HepG2 (cell line): ENCODE results near the gene CAMSAP1. TPM values are rescaled to one million over a fixed set of nuclear protein-coding genes. Genes with fewer than 3 reads are reported as not detected.

ENCODE experiments used
- ATAC-seq: fragments of 200-7000 bp; cut with Tn5 transposase; 3 replicates; pipeline ENCODE4 v1.9.1; 2020; ENCODE audit warnings: mild to moderate bottlenecking, moderate library complexity
- BruUV-seq: library from RNA; stranded (reverse); fragments of 400-500 nt; replicated peaks from 2 replicates; lab custom pipeline; 2021; lab: Mats Ljungman, UMichigan
- CTCF ChIA-PET: fragments of 300-600 bp; formaldehyde crosslinking; extraction: SDS; loops from one replicate; lab custom pipeline; 2021; ENCODE audit warnings: low total read pairs, inconsistent platforms, low intra/inter-chr PET ratio; lab: Yijun Ruan, JAX
- POLR2A ChIA-PET: fragments of 350-600 bp; sonication (Branson Sonifier 250); formaldehyde crosslinking; loops from one replicate; lab custom pipeline; 2020; ENCODE audit warnings: antibody characterized with exemption, inconsistent platforms; lab: Yijun Ruan, JAX
- DNase-seq: peaks from one replicate; pipeline ENCODE4 v3.0.0-alpha.2; 2015; ENCODE audit warnings: low spot score
- FAIRE-seq: peaks from 3 replicates; lab custom pipeline; 2011; peaks lifted over from hg19 to GRCh38; lab: Jason Lieb, UNC
- H2AFZ ChIP-seq: one replicate; pipeline ENCODE4 v1.6.1; 2011; ENCODE audit warnings: low read length, inconsistent platforms
- H3K27ac ChIP-seq: fragments of 300-600 bp; 3 replicates; pipeline ENCODE4 v1.8.0; 2011; ENCODE audit warnings: mixed run types, mild to moderate bottlenecking, mixed read lengths, low read length, inconsistent platforms; ENCODE audit not compliant: insufficient read depth; ENCODE audit errors: extremely low read length
- H3K27me3 ChIP-seq, 2 experiments: fragments of 200-600 bp in 1 of 2; 2 replicates in 1 of 2; 3 replicates in 1 of 2; pipeline versions ENCODE4 v1.6.0 to v1.8.0; 2011; ENCODE audit warnings: low read length in 2 of 2, mild to moderate bottlenecking in 2 of 2, moderate library complexity in 2 of 2, inconsistent platforms in 1 of 2; ENCODE audit not compliant: insufficient read depth in 2 of 2, control insufficient read depth in 1 of 2
- H3K36me3 ChIP-seq, 2 experiments: fragments of 200-600 bp in 1 of 2; replicated peaks in 1 of 2; 2 replicates in 1 of 2; 3 replicates in 1 of 2; pipeline versions ENCODE4 v1.5.1 to v1.8.0; 2011; ENCODE audit warnings: low read length in 2 of 2, inconsistent platforms in 1 of 2; ENCODE audit not compliant: insufficient read depth in 2 of 2, control insufficient read depth in 1 of 2
- H3K4me1 ChIP-seq: 2 replicates; pipeline ENCODE4 v1.5.1; 2012; ENCODE audit warnings: low read length, inconsistent platforms; ENCODE audit not compliant: insufficient read depth
- H3K4me2 ChIP-seq: 2 replicates; pipeline ENCODE4 v1.6.0; 2011; ENCODE audit warnings: low read depth, low read length, inconsistent platforms
- H3K4me3 ChIP-seq, 3 experiments: fragments of 200-600 bp in 1 of 3; sonication (generic), shearing (Covaris generic) in 1 of 3; replicated peaks in 1 of 3; 2 replicates each; pipeline ENCODE4 v1.5.1; 2011 to 2016; ENCODE audit warnings: low read length in 3 of 3, inconsistent platforms in 2 of 3, low read depth in 2 of 3, mild to moderate bottlenecking in 2 of 3, control low read depth in 1 of 3, mixed read lengths in 1 of 3; ENCODE audit not compliant: insufficient read depth in 1 of 3
- H3K79me2 ChIP-seq: one replicate; pipeline ENCODE4 v1.6.1; 2011; ENCODE audit warnings: low read length, inconsistent platforms; ENCODE audit not compliant: insufficient read depth
- H3K9ac ChIP-seq: 2 replicates; pipeline ENCODE4 v1.6.0; 2011; ENCODE audit warnings: mild to moderate bottlenecking, low read depth, low read length, inconsistent platforms; ENCODE audit not compliant: insufficient read depth
- H3K9me3 ChIP-seq: 2 replicates; pipeline ENCODE4 v1.5.1; 2012; ENCODE audit warnings: mild to moderate bottlenecking, low read length
- H4K20me1 ChIP-seq: 2 replicates; pipeline ENCODE4 v1.6.0; 2011; ENCODE audit warnings: inconsistent platforms, mild to moderate bottlenecking, low read length, moderate library complexity; ENCODE audit not compliant: insufficient read depth
- MLLT10 ChIP-seq: sonication (generic); formaldehyde crosslinking; IDR thresholded peaks from 2 replicates; pipeline ENCODE4 v1.4.0; 2020; ENCODE audit warnings: missing genetic modification reagents
- RBM22 ChIP-seq: fragments of 200-400 bp; formaldehyde crosslinking; optimal IDR thresholded peaks from 2 replicates; pipeline ENCODE3; 2017; ENCODE audit warnings: mild to moderate bottlenecking, low read length, moderate library complexity
- ZNF703 ChIP-seq: sonication (generic); formaldehyde crosslinking; IDR thresholded peaks from 2 replicates; pipeline ENCODE4 v1.5.1; 2020; ENCODE audit warnings: missing genetic modification reagents, mild to moderate bottlenecking, moderate library complexity, borderline replicate concordance
- WGBS: methylation state at CpG from one replicate; pipeline ENCODE4 v1.1.6; 2017; ENCODE audit warnings: low lambda C conversion rate; 5-methylcytosine and 5-hydroxymethylcytosine counted together
- in situ Hi-C: cut with HindIII; loops from 2 replicates; pipeline ENCODE4 v1.10.0; 2017; ENCODE audit warnings: low pct_unique_long_range_greater_than_20kb; ENCODE audit not compliant: extremely low pct_ligation_motif_present
- intact Hi-C: fragments of 100-400 bp; cut with micrococcal nuclease; formaldehyde crosslinking; loops from one replicate; pipeline ENCODE4 v1.10.0; 2022; ENCODE audit not compliant: unreplicated experiment
- polyA plus RNA-seq, 8 experiments: library from polyadenylated mRNA; depleted of rRNA in 3 of 8; stranded (reverse) in 7 of 8; unstranded in 1 of 8; fragments of >200 nt; fragmentation: Illumina TruSeq in 4 of 8; extraction: Trizol in 4 of 8; gene quantifications; 2 replicates each; pipeline versions ENCODE4 v1.2.1 to v1.2.3, GENCODE V29; 2011 to 2016; ENCODE audit warnings: low read depth in 4 of 8, missing spikeins in 1 of 8, mixed read lengths in 1 of 8; ENCODE audit not compliant: insufficient read depth in 1 of 8
- total RNA-seq, 5 experiments: library from RNA; depleted of rRNA; stranded (reverse); fragments of >200 nt; fragmentation: Illumina TruSeq; extraction: Trizol; gene quantifications; 2 replicates each; pipeline ENCODE4 v1.2.3, GENCODE V29; 2016; ENCODE audit warnings: low read depth in 1 of 5
- TF ChIP-seq, protein P1 (sequence below): sonication (generic); formaldehyde crosslinking; IDR thresholded peaks from 2 replicates; pipeline ENCODE4 v1.5.0; 2020; ENCODE audit warnings: mild to moderate bottlenecking, missing genetic modification reagents, moderate library complexity

The CAMSAP1 gene
- total and polyA plus RNA-seq, 2 of the 13 experiments (the other 11 are each of a cell fraction or from before 2014, with no cell fraction given) = 3.8 to 12.4 TPM

DNA sequence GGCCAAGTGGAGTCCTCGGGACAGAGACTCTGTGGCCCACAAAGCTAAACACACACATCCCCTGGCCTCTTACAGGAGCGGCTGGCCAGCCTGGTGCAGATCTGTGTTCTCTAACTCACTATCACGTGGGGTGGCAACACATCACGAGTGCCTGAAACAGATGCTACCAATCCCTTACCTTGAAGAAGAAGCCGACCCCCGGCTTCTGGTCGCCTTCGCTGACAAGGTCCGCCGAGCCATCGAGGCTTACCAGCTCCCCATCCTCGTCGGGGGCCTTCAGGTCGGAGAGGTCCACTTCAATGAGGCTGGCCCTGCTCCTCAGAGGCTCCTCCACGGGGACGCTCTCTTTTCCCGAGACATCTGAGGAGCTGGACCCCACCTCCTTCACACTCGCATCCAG lies 86.7 kb downstream of the CAMSAP1 start:
- CTCF ChIA-PET = no interaction called here
- Histone ChIP-seq H3K79me2 (no peaks in the 10 kb centered on the region), H4K20me1 (no peaks in the 10 kb centered on the region), H3K4me1 (no peaks in the 10 kb centered on the region), H2AFZ (no peak overlapping the region), H3K4me2 (no peak overlapping the region), H3K9me3 (no peaks in the 10 kb centered on the region), H3K4me3 (no peak overlapping the region), H3K27ac (no peak overlapping the region), H3K27me3 (no peaks in the 10 kb centered on the region), H3K36me3 (peaks cover 27 to 81% of the 10 kb centered on the region in 2 experiments), H3K9ac (no peak overlapping the region)
- intact Hi-C loops = no loop called here
- FAIRE-seq = no peak
- POLR2A ChIA-PET = no interaction called here
- TF ChIP-seq ZNF703 (CRISPR knock-in tag) (no peak), RBM22 (peak; percentile 33)
- no peak for ATAC-seq
- in situ Hi-C loops = no loop called here
- WGBS = over 99% methylated on average over 16 of the region's 18 CpGs
- no TSS peak for BruUV-seq
- no peak for DNase-seq

DNA sequence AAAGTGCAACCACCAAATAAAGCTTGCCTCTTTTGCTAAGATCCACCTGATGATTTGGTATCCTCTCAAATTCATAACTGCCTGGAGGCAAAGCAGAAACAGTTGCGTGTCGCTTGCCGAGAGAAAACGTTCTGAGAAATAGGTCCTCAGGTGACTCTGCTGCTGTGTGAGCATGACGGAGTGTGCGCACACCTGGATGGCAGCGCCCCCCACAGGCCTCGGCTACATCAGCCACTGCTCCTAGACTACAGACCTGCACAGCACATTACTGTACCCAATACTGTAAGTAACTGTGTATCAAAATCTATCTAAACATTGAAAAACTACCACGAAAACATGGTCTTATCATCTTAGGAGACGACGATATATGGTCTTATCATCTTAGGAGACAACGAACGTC lies 87.4 kb downstream of the CAMSAP1 start:
- no peak for DNase-seq
- TF ChIP-seq MLLT10 = no peak
- TF ChIP-seq, protein P1, sequence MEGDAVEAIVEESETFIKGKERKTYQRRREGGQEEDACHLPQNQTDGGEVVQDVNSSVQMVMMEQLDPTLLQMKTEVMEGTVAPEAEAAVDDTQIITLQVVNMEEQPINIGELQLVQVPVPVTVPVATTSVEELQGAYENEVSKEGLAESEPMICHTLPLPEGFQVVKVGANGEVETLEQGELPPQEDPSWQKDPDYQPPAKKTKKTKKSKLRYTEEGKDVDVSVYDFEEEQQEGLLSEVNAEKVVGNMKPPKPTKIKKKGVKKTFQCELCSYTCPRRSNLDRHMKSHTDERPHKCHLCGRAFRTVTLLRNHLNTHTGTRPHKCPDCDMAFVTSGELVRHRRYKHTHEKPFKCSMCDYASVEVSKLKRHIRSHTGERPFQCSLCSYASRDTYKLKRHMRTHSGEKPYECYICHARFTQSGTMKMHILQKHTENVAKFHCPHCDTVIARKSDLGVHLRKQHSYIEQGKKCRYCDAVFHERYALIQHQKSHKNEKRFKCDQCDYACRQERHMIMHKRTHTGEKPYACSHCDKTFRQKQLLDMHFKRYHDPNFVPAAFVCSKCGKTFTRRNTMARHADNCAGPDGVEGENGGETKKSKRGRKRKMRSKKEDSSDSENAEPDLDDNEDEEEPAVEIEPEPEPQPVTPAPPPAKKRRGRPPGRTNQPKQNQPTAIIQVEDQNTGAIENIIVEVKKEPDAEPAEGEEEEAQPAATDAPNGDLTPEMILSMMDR (CRISPR knock-in tag) = 0 out of 2 replicates have a peak, but pooled peaks have one; percentile 30
- no peak overlapping the region for H2AFZ ChIP-seq
- no peaks in the 10 kb centered on the region for H3K27me3 ChIP-seq
- no peak overlapping the region for H3K4me2 ChIP-seq
- H3K4me3 ChIP-seq = no peak overlapping the region
- H3K9ac ChIP-seq = no peak overlapping the region
- no peaks in the 10 kb centered on the region for H3K4me1 ChIP-seq
- no peak overlapping the region for H3K27ac ChIP-seq
- CTCF ChIA-PET = no interaction called here
- no peak for FAIRE-seq
- H4K20me1 ChIP-seq = no peaks in the 10 kb centered on the region
- 94% methylated on average over 13 of the region's 13 CpGs for WGBS
- intact Hi-C loops (no loop called here), in situ Hi-C loops (no loop called here)
- POLR2A ChIA-PET = no interaction called here
- H3K9me3 ChIP-seq = no peaks in the 10 kb centered on the region
- no peaks in the 10 kb centered on the region for H3K79me2 ChIP-seq
- peaks cover 27 to 86% of the 10 kb centered on the region in 2 experiments for H3K36me3 ChIP-seq
- no TSS peak for BruUV-seq
- no peak for ATAC-seq
